GM12873 (cell line): ENCODE results near the gene ABCB8.

Experiments
- TF ChIP-seq, protein P1 (sequence below): IDR thresholded peaks from 2 replicates; pipeline ENCODE4 v1.5.1; 2012; ENCODE audit warnings: low read depth, mild to moderate bottlenecking, moderate library complexity, low read length, control low read depth; ENCODE audit not compliant: insufficient read depth; ENCODE audit errors: missing control alignments

The ABCB8 gene

DNA sequence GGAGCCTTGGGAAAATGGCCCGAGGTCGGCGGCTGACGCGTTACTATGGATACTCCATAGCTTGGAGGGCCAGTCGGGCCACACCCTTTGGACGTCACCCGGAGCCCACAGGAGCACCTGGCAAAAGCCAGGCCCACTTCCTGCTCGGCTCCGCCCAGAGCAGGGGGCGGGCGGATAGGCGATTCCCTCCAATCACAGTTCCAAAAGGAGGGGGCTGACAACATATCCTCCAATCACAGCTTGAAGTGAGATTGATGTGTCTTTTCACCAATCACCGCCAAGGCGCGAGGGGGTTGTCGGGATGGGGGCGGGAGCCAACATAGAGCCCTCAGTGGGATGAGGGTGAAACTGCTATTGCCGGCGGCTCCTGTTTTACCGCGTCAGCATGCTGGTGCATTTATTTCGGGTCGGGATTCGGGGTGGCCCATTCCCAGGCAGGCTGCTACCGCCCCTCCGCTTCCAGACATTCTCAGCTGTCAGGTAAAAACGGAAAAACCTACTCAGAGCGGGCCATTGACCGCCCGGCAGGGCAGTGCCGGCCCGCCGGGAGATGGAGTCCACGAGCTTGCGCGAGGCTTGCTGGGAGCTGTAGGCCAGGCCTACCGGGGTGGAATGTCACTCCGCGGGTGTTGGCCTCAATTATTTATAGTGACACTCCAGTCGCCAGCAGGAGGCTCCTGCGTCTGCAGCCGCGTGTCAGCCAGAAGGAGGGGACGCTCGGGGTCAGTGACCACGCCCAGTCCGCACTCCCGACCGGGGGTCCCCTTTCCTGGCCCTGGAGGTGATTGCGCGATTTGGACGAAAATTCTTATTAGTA, at the start of gene ABCB8:
Gene ABCB8 (plus strand): TSS at position 320 of the 817 bp plus-strand sequence. CDS start 66 bp downstream, at position 386.
- TF ChIP-seq, protein P1, sequence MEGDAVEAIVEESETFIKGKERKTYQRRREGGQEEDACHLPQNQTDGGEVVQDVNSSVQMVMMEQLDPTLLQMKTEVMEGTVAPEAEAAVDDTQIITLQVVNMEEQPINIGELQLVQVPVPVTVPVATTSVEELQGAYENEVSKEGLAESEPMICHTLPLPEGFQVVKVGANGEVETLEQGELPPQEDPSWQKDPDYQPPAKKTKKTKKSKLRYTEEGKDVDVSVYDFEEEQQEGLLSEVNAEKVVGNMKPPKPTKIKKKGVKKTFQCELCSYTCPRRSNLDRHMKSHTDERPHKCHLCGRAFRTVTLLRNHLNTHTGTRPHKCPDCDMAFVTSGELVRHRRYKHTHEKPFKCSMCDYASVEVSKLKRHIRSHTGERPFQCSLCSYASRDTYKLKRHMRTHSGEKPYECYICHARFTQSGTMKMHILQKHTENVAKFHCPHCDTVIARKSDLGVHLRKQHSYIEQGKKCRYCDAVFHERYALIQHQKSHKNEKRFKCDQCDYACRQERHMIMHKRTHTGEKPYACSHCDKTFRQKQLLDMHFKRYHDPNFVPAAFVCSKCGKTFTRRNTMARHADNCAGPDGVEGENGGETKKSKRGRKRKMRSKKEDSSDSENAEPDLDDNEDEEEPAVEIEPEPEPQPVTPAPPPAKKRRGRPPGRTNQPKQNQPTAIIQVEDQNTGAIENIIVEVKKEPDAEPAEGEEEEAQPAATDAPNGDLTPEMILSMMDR: peak; percentile 39

DNA sequence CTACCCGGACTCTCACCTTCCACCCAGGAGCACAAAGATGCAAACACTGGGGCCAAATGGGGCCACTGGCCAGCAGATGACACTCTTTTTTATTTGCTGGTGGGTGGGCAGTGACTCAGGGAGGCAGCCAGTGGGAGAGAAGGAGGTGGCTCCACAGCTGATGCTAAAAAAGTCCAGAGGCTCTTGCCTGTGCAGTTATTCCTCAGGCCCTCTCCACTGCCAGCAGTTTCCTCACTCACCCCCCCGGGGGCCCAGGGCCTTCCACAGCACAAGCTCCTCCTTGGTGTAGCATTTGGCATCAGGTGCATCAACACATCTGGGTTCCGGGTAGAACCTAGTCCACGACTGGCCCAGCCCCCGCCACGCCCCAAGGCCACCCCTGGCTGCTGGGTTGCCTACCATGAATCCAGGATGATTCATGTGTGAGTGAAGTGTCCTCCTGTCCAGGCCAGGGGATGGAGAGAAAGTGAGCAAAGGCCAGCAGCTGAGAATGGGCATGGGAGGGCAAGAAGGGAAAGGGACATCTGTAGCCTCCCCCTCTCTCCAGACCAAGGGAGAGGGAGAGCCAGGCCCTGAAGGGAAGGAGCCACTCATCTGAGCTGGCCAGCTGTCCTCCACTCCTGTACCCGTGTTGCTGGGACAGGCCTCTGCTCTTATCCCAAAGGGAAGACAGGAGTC, 48.4 kb upstream of the ABCB8 start:
- TF ChIP-seq, protein P1: no peak

DNA sequence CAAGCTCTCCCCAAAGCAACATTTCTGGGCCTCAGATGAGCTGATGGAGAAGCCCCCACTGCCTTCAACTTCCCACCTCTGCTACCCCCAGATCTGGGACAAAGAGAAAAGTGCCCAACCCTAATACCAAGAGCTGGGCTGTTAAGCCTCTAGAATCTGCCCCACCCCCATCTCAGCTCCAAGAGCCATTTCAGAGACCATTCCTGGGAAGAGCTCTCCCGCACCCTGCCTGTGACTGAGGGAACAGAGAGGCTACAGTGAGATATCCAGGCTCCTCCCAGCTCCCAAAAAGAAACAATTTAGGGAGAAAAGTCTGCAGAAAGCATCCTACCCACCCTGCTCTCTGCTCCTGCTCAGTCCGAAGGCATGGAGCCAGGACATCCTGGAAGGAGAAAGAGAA, 47.6 kb upstream of the ABCB8 start:
- TF ChIP-seq, protein P1: no peak

DNA sequence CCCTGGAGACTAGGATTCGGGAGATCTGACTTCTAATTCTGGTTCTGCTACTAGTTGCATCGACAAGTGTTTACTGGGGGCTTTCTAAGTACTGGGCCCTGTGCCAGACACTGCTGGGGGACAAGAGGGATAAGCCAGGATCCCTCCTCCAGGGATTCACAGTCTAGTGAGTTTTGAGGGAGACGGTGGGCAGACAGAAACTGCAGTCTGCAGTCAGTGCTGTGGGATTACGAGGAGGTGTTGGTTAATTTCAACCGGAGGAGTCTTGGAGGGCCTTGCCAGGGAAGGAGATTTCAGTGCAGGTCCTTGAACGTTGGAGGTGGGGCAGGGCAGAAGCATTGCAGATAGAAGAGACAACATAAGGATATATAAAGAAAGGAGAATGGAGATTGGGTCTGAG, 46.6 kb upstream of the ABCB8 start:
- TF ChIP-seq, protein P1: no peak

DNA sequence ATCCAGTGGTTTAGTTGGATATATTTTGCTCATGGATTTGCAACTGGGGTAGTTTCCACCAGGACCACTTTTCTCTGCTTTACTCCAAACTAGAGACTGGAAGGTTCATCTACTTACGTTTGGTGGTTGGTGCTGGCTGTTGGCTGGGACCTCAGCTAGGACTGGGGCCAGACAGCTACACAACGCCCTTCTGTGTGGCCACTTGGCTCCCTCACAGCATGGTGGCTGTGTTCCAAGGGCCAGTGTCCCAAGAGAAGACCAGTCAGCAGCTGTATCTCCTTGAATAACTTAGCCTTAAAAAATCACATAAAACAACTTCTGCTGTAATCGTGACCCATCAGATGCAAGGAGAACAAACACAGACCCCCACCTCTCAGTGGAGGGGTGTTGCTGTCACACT, 45.9 kb upstream of the ABCB8 start:
- TF ChIP-seq, protein P1: no peak

DNA sequence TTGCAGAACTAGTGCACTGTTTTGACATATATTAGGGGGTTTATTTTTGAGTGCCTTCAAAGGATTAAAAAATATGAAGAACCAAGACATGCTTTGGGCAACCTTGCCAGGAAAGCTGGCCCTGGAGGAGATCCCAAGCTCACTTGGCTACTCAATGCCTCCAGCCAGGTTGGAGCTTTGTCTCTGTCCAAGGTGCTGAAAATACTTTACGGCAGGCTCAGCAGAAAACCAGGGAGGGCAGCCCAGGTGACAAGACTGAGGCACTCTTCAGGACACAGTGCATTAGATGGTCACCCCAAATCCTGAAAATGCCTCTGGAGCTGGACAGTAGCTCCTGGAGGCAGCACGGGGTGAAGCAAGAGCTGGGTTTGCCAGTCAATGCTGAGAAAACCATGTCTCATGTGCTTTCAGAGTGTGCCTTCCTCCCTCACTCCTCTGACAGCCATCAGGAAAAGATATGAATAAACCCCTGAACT, 44.3 kb upstream of the ABCB8 start:
- TF ChIP-seq, protein P1: no peak

DNA sequence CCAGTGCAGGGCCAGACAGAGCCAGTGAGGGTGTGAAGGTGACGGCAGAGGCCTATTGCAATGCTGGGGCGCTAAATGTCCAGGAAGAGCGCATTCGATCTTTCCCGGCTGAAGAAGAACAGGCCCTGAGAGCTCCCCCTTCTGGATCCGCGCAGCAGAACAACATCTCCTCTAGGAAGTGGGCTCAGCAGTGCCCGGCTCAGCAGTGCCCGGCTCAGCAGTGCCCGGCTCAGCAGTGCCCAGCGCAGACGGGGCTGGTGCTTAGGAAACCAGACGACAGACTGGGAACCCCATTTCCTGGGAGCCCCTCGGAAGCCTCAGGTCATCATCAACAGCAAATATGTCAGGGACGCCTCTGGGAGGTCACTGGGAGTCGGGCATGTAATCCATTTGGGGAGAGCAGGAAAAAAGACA, 42.1 kb upstream of the ABCB8 start:
- TF ChIP-seq, protein P1: peak; percentile 83
